PFSK-1 (cell line): Measurements from ENCODE around the gene TMEM17.

Experiments used
- FOXP2 ChIP-seq: optimal IDR thresholded peaks from 2 replicates; pipeline ENCODE3; 2011; ENCODE audit warnings: borderline replicate concordance, control low read depth, inconsistent platforms; ENCODE audit not compliant: insufficient read depth; ENCODE audit errors: extremely low read length, extremely low read depth
- POLR2AphosphoS5 ChIP-seq: IDR thresholded peaks from 2 replicates; pipeline ENCODE4 v1.6.1; 2012; ENCODE audit warnings: low read depth, mild to moderate bottlenecking, control low read depth, low read length, moderate library complexity
- TAF1 ChIP-seq: IDR thresholded peaks from 2 replicates; pipeline ENCODE4 v1.6.1; 2012; ENCODE audit warnings: low read length, control low read depth, borderline replicate concordance; ENCODE audit not compliant: insufficient read depth
- TF ChIP-seq, protein P1 (sequence below), 2 experiments: IDR thresholded peaks; 2 replicates each; pipeline versions ENCODE4 v1.6.1 to v1.8.0; 2011 to 2012; ENCODE audit warnings: low read depth in 2 of 2, low read length in 2 of 2, control low read depth in 1 of 2, inconsistent platforms in 1 of 2, mild to moderate bottlenecking in 1 of 2, moderate library complexity in 1 of 2; ENCODE audit not compliant: insufficient read depth in 1 of 2

DNA sequence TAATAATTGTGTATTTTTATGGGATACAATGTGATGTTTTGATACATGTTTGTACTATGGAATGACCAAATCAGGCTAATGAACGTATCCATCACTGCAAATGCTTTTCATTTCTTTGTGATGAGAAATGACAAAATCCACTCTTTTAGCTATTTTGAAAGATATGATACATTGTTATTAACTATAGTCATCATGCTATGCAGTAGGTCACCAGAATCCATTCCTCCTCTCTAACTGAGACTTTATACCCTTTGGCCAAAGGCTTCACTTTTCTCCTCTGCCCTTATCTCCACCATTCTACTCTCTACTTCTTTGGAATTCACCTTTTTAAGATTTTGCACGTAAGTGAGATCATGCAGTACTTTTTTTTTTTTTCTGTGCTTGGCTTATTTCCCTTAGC, 44.5 kb upstream of the TMEM17 start:
- TF ChIP-seq, protein P1, sequence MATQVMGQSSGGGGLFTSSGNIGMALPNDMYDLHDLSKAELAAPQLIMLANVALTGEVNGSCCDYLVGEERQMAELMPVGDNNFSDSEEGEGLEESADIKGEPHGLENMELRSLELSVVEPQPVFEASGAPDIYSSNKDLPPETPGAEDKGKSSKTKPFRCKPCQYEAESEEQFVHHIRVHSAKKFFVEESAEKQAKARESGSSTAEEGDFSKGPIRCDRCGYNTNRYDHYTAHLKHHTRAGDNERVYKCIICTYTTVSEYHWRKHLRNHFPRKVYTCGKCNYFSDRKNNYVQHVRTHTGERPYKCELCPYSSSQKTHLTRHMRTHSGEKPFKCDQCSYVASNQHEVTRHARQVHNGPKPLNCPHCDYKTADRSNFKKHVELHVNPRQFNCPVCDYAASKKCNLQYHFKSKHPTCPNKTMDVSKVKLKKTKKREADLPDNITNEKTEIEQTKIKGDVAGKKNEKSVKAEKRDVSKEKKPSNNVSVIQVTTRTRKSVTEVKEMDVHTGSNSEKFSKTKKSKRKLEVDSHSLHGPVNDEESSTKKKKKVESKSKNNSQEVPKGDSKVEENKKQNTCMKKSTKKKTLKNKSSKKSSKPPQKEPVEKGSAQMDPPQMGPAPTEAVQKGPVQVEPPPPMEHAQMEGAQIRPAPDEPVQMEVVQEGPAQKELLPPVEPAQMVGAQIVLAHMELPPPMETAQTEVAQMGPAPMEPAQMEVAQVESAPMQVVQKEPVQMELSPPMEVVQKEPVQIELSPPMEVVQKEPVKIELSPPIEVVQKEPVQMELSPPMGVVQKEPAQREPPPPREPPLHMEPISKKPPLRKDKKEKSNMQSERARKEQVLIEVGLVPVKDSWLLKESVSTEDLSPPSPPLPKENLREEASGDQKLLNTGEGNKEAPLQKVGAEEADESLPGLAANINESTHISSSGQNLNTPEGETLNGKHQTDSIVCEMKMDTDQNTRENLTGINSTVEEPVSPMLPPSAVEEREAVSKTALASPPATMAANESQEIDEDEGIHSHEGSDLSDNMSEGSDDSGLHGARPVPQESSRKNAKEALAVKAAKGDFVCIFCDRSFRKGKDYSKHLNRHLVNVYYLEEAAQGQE (IDR thresholded peaks at IDR 0.05; ENCODE audit: insufficient read depth in 1 of 2, low read depth in 2 of 2, low read length in 2 of 2): no peak
- TF ChIP-seq POLR2AphosphoS5 (no peak), TAF1 (no peak), FOXP2 (no peak)
